GM12801 (cell line): ENCODE measurements around the gene PAQR4.

Source experiments
- CTCF ChIP-seq: IDR thresholded peaks from one replicate; pipeline ENCODE4 v1.5.1; 2011; ENCODE audit warnings: control low read depth; ENCODE audit not compliant: insufficient read length; ENCODE audit errors: extremely low read depth

PAQR4 gene

GRCh38 chr16:2981177-2981898 is 12.2 kb downstream of the PAQR4 start:
- TF ChIP-seq CTCF = no peak

- no peak for TF ChIP-seq CTCF
These were observed 12.7 kb downstream of the PAQR4 start for GRCh38 chr16:2981899-2982250.

- TF ChIP-seq CTCF = no peak
These were observed 13.3 kb downstream of the PAQR4 start for GRCh38 chr16:2982402-2982801.

GRCh38 chr16:2983706-2984136 is 14.6 kb downstream of the PAQR4 start:
- TF ChIP-seq CTCF = no peak

GRCh38 chr16:2985462-2985861 is 16.3 kb downstream of the PAQR4 start:
- TF ChIP-seq CTCF = no peak

- TF ChIP-seq CTCF = no peak
These were observed 16.8 kb downstream of the PAQR4 start for GRCh38 chr16:2985893-2986355.

- TF ChIP-seq CTCF = no peak
These were observed 17.6 kb downstream of the PAQR4 start for GRCh38 chr16:2986623-2987188.
